ENCODE results near the gene UGT1A9.

UGT1A9 gene

DNA sequence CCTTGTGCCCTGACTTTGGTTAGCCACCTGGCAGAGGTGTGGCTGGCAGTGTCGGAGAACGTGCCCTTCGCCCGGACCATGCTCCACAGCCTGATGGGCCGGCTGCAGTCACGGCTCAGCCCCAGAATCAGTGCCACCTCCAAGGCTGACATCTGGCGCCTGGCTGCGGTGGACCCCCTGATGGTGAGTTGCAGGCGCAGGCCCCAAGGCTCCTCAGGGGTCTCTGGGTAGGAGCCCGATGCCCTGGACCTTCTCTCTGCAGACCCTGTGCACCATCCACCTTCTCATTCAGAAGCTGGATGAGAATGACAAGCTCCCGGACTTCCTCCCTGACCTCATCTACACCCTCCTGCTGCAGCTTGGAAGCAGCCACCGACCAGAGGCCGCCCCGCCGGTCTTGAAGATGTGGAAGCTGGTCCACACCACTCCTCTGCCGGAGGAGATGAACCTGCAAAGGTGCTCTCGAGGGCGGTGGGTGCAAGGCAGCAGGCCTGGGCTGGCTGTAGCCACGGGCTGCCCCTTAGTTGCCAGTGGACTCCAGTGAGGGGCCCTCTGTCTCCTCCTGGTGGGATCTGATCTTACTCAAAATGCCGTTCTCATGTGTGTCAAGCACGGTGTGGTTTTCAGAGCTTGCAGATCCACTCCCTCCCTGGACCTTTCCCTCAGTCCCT, 150.5 kb downstream of the UGT1A9 start:
- H3K9ac ChIP-seq (ENCODE audit: low read depth, low read length) = no peak overlapping the region
- no peak overlapping the region for H3K4me3 ChIP-seq (ENCODE audit: low read depth in 1 of 2, low read length in 2 of 2)
- no peaks in the 10 kb centered on the region for H3K4me1 ChIP-seq (ENCODE audit: insufficient read depth, low read length)
- H3K27me3 ChIP-seq (ENCODE audit: insufficient read depth, low read length, poor library complexity) = no peaks in the 10 kb centered on the region
- no peaks in the 10 kb centered on the region for H3K36me3 ChIP-seq (ENCODE audit: insufficient read depth, low read length)
- DNase-seq (no peak), ATAC-seq (ENCODE audit: insufficient read depth, low read depth) (no peak)
- no peak overlapping the region for H3K4me2 ChIP-seq (ENCODE audit: insufficient read depth, low read length)
- no peak for TF ChIP-seq EZH2 (IDR thresholded peaks at IDR 0.05; ENCODE audit: borderline replicate concordance, low read depth, low read length, severe bottlenecking)
- TF ChIP-seq, protein P1, sequence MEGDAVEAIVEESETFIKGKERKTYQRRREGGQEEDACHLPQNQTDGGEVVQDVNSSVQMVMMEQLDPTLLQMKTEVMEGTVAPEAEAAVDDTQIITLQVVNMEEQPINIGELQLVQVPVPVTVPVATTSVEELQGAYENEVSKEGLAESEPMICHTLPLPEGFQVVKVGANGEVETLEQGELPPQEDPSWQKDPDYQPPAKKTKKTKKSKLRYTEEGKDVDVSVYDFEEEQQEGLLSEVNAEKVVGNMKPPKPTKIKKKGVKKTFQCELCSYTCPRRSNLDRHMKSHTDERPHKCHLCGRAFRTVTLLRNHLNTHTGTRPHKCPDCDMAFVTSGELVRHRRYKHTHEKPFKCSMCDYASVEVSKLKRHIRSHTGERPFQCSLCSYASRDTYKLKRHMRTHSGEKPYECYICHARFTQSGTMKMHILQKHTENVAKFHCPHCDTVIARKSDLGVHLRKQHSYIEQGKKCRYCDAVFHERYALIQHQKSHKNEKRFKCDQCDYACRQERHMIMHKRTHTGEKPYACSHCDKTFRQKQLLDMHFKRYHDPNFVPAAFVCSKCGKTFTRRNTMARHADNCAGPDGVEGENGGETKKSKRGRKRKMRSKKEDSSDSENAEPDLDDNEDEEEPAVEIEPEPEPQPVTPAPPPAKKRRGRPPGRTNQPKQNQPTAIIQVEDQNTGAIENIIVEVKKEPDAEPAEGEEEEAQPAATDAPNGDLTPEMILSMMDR (IDR thresholded peaks at IDR 0.05; ENCODE audit: borderline replicate concordance, extremely low read depth, low read length, poor library complexity, severe bottlenecking) = no peak
- H3K79me2 ChIP-seq (ENCODE audit: insufficient read depth, low read length) = no peaks in the 10 kb centered on the region
- H2AFZ ChIP-seq (ENCODE audit: low read depth, low read length) = no peak overlapping the region
- H3K9me3 ChIP-seq (ENCODE audit: insufficient read depth, low read length, severe bottlenecking) = no peaks in the 10 kb centered on the region
- H4K20me1 ChIP-seq (ENCODE audit: insufficient read depth, low read length) = no peaks in the 10 kb centered on the region
- no peak overlapping the region for H3K27ac ChIP-seq (ENCODE audit: low read length)

All from DND-41 (cell line).